GM18517 (cell line): ENCODE results near the gene ADGRL3.

Source experiments
- ATAC-seq: cut with Tn5 transposase; IDR thresholded peaks from one replicate; pipeline ENCODE4 v1.9.1; 2021; ENCODE audit warnings: mild to moderate bottlenecking, moderate library complexity; ENCODE audit not compliant: unreplicated experiment

The ADGRL3 gene

GRCh38 chr4:62037571-62037970 lies 837.4 kb downstream of the ADGRL3 start:
- ATAC-seq, result no peak

- ATAC-seq, result no peak
Measured at GRCh38 chr4:62051332-62051731, 851.2 kb downstream of the ADGRL3 start.

GRCh38 chr4:62053974-62054373 lies 853.8 kb downstream of the ADGRL3 start:
- no peak for ATAC-seq

DNA sequence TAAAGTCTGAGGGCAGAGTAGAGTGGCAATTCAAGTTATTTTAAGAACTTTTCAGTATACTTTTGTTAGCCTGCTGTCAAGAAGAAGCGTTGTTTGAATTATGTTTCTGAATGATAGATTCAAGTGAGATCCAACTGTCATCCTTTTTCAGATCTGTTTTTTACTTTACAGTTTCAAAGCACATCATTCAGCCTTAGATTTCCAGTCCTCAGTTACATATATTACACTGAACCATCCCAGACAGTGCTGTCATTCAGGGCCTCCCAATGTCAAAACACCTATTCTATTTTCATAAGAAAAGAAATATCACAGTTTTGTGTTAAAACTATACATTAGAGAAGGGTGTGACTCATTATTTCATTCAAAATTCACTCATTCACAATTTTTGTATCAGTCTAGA lies 856.9 kb downstream of the ADGRL3 start:
- ATAC-seq, result no peak

DNA sequence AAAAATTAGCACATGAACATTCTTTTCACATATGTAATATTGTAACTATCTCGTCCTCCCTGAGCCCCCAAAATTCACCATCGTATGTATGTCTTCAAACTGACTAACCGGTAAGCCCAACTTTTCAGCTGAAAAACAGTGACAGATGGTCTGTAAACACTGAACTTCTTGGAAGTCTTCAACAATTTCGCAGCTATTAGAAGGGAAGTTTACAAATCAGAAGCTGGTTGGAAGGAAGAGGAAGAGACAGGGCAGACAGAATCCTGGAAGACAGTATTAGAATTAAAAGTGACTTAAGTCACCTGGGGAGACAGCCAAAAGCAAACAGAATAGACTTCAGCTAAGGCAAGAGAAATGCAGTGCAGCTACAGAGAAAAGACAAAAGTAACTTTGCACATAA lies 858.4 kb downstream of the ADGRL3 start:
- ATAC-seq, result no peak

- ATAC-seq, result no peak
Measured at GRCh38 chr4:62070291-62070852, 870.2 kb downstream of the ADGRL3 start.

- ATAC-seq, result no peak
Measured at GRCh38 chr4:62075089-62075488, 875.0 kb downstream of the ADGRL3 start.

GRCh38 chr4:62075521-62075920 lies 875.4 kb downstream of the ADGRL3 start:
- no peak for ATAC-seq

DNA sequence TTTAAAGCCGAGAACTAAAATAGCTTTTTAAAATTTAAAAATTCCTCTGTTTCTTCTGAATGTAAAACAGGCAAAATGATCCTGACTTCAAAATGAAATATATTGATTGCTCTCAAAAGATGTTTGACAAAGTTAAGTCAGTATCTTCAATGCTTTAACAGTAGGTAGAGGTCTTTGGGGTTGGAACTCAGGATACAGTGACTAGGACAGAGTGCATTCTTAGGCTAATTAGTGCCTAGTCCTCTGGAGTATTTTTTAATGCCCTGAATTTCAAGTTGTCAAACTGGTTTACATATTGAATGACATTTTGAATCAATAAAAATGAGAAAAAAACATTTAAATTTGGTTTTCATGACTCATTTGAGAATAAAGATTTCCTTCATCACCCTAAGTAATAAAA lies 877.3 kb downstream of the ADGRL3 start:
- no peak for ATAC-seq

DNA sequence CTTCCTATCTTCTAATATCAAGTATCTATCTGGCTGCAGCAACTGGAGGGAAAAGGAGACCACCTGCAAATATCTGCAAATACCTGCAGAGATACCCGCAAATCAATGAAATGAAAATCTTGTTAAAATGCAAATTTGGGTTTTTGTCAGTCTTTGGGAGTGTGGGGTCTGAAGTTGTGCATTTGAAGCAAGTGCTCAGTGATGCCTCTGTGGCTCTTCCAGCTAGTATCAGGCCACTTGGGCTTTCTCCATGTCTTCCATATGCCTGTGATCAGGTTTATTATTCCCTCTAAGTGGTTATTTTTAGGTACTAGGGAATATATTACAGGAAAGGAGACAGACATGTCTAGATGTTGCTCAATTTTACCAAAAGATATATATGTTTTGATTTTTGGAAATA lies 880.3 kb downstream of the ADGRL3 start:
- ATAC-seq, result no peak

DNA sequence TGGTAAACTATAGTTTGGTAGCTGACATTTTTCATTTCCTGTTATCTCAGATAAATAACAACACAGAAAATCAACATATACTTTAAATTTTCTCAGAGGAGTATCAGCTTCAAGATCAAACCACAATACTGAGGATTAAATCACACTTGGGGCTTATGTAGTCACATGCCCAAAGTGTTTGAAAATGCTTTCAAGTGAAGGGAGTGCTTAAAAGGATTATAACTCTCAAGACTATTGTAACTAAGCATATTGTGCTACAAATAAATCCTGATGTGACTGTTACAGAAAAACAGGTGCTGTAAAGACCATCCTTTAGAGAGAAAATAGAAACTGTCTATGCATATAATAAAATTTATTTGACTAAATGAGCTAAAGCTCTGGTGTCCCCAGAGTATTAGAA lies 887.6 kb downstream of the ADGRL3 start:
- ATAC-seq, result no peak

DNA sequence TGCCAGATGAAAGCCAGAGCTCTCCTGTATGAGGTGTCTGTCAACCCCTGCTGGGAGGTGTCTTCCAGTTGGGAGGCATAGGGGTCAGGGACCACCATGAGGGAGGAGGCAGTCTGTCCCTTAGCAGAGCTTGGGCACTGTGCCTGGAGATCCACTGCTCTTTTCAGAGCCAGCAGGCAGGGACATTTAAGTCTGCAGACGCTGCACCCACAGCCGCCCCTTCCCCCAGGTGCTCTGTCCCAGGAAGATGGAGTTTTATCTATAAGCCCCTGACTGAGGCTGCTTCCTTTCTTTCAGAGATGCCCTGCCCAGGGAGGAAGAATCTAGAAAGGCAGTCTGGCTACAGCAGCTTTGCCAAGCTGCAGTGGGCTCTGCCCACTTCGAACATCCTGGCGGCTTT lies 893.6 kb downstream of the ADGRL3 start:
- ATAC-seq, result no peak

GRCh38 chr4:62096881-62097280 lies 896.8 kb downstream of the ADGRL3 start:
- no peak for ATAC-seq

DNA sequence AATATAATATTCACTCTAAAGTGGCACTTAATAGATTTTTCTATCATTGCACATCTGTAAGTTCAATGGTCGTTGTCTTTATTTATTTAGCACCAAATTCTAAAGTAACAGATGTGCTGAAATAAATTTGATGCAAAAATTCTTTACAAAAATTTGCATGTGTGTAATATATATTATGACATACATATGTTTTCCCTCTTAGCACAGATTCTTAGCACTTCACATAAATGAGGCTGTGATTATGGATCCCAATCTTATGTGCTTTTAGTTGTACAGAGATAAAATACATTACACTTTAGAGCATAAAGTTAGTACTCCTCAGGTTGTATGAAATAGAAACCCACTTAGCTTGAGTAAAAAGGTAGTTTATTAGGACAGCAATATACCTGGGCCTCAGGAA lies 915.1 kb downstream of the ADGRL3 start:
- no peak for ATAC-seq

GRCh38 chr4:62117886-62118285 lies 917.8 kb downstream of the ADGRL3 start:
- ATAC-seq, result no peak

GRCh38 chr4:62118558-62118957 lies 918.4 kb downstream of the ADGRL3 start:
- ATAC-seq, result no peak

DNA sequence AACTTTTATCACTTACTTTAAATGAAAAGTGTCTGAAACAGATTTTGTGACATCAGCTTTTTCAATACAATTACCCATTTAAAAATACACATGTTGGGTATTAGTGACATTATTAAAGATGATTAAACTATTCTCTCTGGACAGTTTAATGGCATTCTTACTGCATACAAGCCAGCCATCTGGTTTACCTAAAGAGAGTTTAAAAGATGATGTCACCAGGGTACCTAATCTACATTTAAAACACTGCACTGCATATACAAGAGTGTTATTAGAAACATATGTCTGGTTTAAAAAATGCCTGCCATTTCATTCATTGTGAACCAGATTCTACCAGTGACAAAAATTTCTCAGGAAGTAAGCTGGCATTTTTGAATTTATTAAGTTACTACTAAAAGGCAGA lies 919.1 kb downstream of the ADGRL3 start:
- ATAC-seq, result no peak

DNA sequence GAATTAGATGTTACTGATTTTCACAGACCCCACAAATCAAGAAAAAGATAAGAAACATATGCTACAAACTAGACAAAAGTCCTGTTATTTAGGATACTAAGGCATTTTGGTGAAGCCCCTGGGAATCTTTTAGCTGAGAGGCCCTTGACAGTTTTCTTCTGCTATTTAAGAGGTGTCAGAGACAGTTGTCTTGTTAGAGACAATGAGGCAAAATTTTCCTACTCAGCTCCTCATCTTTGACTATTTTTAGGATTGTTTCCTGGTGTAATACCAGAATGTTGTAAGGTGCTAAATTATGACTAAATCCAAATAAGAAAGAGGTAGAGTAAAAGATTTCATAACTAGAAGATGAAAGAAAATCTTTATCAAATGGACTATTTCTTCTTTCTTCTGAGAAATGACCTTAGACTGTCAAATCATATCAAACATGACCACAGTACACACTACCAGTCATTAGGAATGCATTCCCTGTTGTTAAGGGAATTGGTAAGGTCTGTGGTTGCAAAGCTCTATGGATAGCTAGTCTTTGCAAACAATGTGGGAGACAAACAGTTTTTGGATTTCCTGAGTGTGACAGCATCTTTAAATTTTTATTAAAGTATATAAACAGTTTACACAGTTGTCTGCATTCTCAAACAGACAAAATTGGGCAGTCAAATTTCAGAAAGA lies 926.1 kb downstream of the ADGRL3 start:
- no peak for ATAC-seq
